Measurements from ENCODE around the gene LPAR3.
"Not testable (repeated sequence)": the region's sequence is repeated elsewhere in the genome, so short reads cannot be mapped to it uniquely, and the experiment has no call there.

LPAR3 gene

DNA sequence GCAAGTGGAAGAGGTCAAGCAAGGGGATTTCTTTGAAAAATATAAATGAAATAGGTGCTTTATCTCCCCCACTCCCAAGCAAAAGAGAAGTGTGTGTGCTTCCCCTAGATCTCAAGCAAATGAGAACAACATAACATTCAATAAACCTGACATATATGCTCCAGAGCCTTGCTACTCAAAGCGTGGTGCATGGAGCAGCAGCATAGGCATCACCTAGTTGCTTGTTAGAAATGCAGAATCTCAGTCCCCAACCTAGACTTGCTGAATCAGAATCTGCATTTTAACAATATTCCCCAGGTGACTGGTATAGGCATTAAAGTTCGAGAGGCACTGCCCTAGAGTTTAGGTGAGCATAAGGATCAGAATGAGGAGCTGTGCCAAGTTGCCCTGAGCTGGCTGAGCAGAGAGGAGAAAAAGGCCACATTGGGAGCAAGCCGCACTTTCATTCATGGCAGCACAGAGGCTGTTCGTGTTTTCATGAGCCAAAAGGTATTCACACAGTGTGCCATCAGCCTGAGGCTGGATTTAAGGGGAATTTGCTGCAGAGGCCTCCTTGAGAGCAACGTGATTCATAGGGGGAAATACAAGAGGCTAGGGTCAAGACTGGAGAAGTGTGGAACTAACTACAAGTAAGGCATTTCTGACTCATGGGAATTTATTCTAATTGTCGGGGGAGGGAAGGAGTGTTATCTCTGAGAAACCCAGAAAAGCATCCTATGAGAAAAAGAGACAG, 14.3 kb upstream of the LPAR3 start:
- H3K4me3 ChIP-seq (ENCODE audit: low read length), result no peak overlapping the region
- TF ChIP-seq, protein P1, sequence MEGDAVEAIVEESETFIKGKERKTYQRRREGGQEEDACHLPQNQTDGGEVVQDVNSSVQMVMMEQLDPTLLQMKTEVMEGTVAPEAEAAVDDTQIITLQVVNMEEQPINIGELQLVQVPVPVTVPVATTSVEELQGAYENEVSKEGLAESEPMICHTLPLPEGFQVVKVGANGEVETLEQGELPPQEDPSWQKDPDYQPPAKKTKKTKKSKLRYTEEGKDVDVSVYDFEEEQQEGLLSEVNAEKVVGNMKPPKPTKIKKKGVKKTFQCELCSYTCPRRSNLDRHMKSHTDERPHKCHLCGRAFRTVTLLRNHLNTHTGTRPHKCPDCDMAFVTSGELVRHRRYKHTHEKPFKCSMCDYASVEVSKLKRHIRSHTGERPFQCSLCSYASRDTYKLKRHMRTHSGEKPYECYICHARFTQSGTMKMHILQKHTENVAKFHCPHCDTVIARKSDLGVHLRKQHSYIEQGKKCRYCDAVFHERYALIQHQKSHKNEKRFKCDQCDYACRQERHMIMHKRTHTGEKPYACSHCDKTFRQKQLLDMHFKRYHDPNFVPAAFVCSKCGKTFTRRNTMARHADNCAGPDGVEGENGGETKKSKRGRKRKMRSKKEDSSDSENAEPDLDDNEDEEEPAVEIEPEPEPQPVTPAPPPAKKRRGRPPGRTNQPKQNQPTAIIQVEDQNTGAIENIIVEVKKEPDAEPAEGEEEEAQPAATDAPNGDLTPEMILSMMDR (IDR thresholded peaks at IDR 0.05; ENCODE audit: insufficient read depth, low read depth, low read length, missing control alignments), result no peak
- DNase-seq (ENCODE audit: low read depth), result peak; percentile 95

GRCh38 chr1:84902727-84903126, 9.7 kb upstream of the LPAR3 start:
- not testable (repeated sequence) for DNase-seq (ENCODE audit: low read depth); H3K4me3 ChIP-seq (ENCODE audit: low read length)

DNA sequence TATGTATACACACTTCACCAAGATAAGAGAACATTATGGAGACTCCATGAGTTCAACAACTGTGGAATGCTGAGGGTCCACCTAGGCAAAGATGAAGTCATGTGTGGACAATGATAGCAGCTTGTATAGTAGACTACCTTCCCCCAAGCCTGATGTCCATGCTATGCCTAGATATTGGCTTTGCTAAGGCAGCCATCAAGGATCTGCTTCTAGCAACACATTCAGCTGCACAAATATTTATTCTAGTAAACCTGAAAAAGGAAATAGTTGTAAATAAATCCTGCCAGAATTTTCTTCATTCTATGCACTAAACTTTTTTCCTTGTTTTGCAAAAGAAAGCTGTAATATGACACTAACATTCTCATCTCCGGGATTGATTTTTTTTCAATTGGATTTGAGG, 7.0 kb upstream of the LPAR3 start:
- TF ChIP-seq, protein P1 (IDR thresholded peaks at IDR 0.05; ENCODE audit: insufficient read depth, low read depth, low read length, missing control alignments), result no peak
- no peak for DNase-seq (ENCODE audit: low read depth)
- no peak overlapping the region for H3K4me3 ChIP-seq (ENCODE audit: low read length)

GRCh38 chr1:84896279-84896678, 3.3 kb upstream of the LPAR3 start:
- TF ChIP-seq, protein P1 (IDR thresholded peaks at IDR 0.05; ENCODE audit: insufficient read depth, low read depth, low read length, missing control alignments), result no peak
- DNase-seq (ENCODE audit: low read depth), result no peak
- H3K4me3 ChIP-seq (ENCODE audit: low read length), result no peak overlapping the region

DNA sequence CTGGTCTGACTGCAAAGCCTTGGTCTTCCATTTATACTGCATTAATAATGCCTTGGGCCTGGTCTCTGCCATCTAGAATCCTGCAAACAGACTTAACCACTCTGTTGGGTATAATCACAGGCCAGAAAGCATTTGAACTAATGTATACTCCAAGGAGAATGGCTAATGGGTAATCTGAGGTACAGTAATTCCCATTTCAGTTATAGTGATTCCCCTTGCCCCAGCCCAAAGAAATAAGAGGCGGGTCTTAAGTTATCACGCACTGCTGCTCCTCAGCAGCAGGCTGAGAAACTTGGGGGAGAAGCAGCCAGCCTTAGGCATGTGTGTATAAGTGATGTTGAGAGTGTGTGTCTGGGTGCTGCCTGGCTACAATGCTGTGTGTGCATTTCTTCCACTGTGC, 2.4 kb downstream of the LPAR3 start:
- H3K4me3 ChIP-seq (ENCODE audit: low read length), result no peak overlapping the region
- no peak for DNase-seq (ENCODE audit: low read depth)
- TF ChIP-seq, protein P1 (IDR thresholded peaks at IDR 0.05; ENCODE audit: insufficient read depth, low read depth, low read length, missing control alignments), result no peak

DNA sequence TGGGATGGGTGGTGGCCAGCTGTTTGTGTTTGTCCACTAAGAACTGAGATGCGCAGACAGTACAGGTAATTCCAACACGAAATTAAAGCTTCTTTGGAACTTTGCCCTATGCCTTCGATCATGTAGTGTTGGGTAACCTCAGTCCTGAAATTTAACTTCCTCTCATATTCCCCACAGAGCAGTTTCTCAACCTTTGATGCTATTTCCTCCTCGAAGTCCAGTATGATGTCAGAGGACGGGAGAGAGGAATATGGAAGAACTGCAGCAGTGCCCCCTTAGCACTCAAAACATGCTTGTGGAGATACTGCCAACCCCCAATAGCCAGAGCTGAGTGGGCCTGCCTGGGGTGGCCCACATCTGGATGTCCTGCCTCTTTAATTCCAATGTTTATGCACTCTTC, 3.6 kb downstream of the LPAR3 start:
- DNase-seq (ENCODE audit: low read depth), result peak; percentile 46
- TF ChIP-seq, protein P1 (IDR thresholded peaks at IDR 0.05; ENCODE audit: insufficient read depth, low read depth, low read length, missing control alignments), result no peak

DNA sequence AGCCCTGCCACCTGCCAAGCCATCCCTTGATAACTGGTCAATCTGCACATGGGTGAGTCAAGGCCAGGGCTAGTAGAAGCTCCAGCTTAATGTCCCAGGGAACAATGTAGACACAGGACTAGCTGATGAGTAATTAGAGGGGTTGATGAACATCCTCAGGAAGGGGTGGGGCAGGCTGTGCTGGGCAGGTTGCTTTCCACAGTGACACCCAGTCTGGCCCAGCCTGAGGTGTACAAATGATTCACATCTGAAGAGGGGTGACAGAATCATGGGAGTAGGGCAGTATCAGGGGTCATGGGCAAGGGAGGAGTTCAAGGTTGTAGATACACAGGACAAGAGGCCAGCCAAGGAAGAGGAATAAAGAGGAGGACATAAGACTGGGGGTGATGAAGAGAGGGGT, 4.3 kb downstream of the LPAR3 start:
- DNase-seq (ENCODE audit: low read depth), result peak; percentile 94
- no peak overlapping the region for H3K4me3 ChIP-seq (ENCODE audit: low read length)
- TF ChIP-seq, protein P1 (IDR thresholded peaks at IDR 0.05; ENCODE audit: insufficient read depth, low read depth, low read length, missing control alignments), result no peak

More for the DNA sequence above, 3.6 kb downstream of the LPAR3 start:
- H3K4me3 ChIP-seq (ENCODE audit: low read length), result no peak overlapping the region
